PFSK-1 (cell line): ENCODE data around the gene CSTF1.

Source experiments
- POLR2AphosphoS5 ChIP-seq: IDR thresholded peaks from 2 replicates; pipeline ENCODE4 v1.6.1; 2012; ENCODE audit warnings: low read depth, mild to moderate bottlenecking, control low read depth, low read length, moderate library complexity
- REST ChIP-seq, 2 experiments: IDR thresholded peaks; 2 replicates each; pipeline versions ENCODE4 v1.6.1 to v1.8.0; 2011 to 2012; ENCODE audit warnings: low read depth in 2 of 2, low read length in 2 of 2, control low read depth in 1 of 2, inconsistent platforms in 1 of 2, mild to moderate bottlenecking in 1 of 2, moderate library complexity in 1 of 2; ENCODE audit not compliant: insufficient read depth in 1 of 2

GRCh38 chr20:56388882-56389281 lies 3.6 kb upstream of the CSTF1 start:
- no peak for TF ChIP-seq POLR2AphosphoS5
- TF ChIP-seq REST (IDR thresholded peaks at IDR 0.05; ENCODE audit: insufficient read depth in 1 of 2, low read depth in 2 of 2, low read length in 2 of 2), result no peak
